GM12865 (cell line): ENCODE data around the gene PSMC3.

Experiments
- DNase-seq: peaks from one replicate; pipeline ENCODE4 v3.0.0; 2010; ENCODE audit warnings: low read depth
- H3K4me3 ChIP-seq: 2 replicates; pipeline ENCODE4 v1.5.1; 2011; ENCODE audit warnings: mild to moderate bottlenecking, low read depth, low read length, control low read depth
- CTCF ChIP-seq: IDR thresholded peaks from 2 replicates; pipeline ENCODE4 v1.5.1; 2011; ENCODE audit warnings: low read length, control low read depth, low read depth, inconsistent platforms; ENCODE audit not compliant: insufficient read depth; ENCODE audit errors: missing control alignments

The PSMC3 gene

GRCh38 chr11:47426062-47426956 is at the start of gene PSMC3:
Gene PSMC3 (minus strand): TSS chr11:47426439. CDS start chr11:47426279, 160 bp downstream.
- peak; percentile 98 for DNase-seq
- H3K4me3 ChIP-seq: peak within 1 kb of the TSS; percentile 95
- TF ChIP-seq CTCF: no peak

GRCh38 chr11:47470671-47471070 is 44.4 kb upstream of the PSMC3 start:
- no peak overlapping the region for H3K4me3 ChIP-seq
- no peak for TF ChIP-seq CTCF
- DNase-seq: no peak

- no peak for DNase-seq
- TF ChIP-seq CTCF: no peak
- no peak overlapping the region for H3K4me3 ChIP-seq
These were observed 43.3 kb upstream of the PSMC3 start for GRCh38 chr11:47469361-47470179.

GRCh38 chr11:47468598-47469214 is 42.5 kb upstream of the PSMC3 start:
- H3K4me3 ChIP-seq: no peak overlapping the region
- no peak for DNase-seq
- no peak for TF ChIP-seq CTCF

GRCh38 chr11:47467357-47467756 is 41.1 kb upstream of the PSMC3 start:
- no peak overlapping the region for H3K4me3 ChIP-seq
- TF ChIP-seq CTCF: no peak
- DNase-seq: no peak

- no peak for DNase-seq
- H3K4me3 ChIP-seq: no peak overlapping the region
- no peak for TF ChIP-seq CTCF
These were observed 40.5 kb upstream of the PSMC3 start for GRCh38 chr11:47466701-47467250.
